ENCODE data around the gene CDNF.

Gene CDNF

GRCh38 chr10:14858338-14858960, 20.6 kb upstream of the CDNF start:
- H3K4me3 Mint-ChIP-seq: no peak overlapping the region

GRCh38 chr10:14855453-14855852, 17.6 kb upstream of the CDNF start:
- Mint-ChIP-seq H3K4me3 (no peak overlapping the region), H3K36me3 (ENCODE audit: low read depth) (peaks cover 36% of the 10 kb centered on the region), H3K27ac (no peak overlapping the region), H3K27me3 (ENCODE audit: low read depth) (no peaks in the 10 kb centered on the region), H3K4me1 (ENCODE audit: low read depth) (peaks cover 3% of the 10 kb centered on the region), H3K9me3 (no peaks in the 10 kb centered on the region)

More at GRCh38 chr10:14858338-14858960, 20.6 kb upstream of the CDNF start:
- Mint-ChIP-seq H3K27ac (no peak overlapping the region), H3K27me3 (ENCODE audit: low read depth) (no peaks in the 10 kb centered on the region), H3K9me3 (no peaks in the 10 kb centered on the region), H3K4me1 (ENCODE audit: low read depth) (peaks cover 3% of the 10 kb centered on the region), H3K36me3 (ENCODE audit: low read depth) (peaks cover 30% of the 10 kb centered on the region)

- H3K4me1 Mint-ChIP-seq (ENCODE audit: low read depth): no peaks in the 10 kb centered on the region
- peaks cover 27% of the 10 kb centered on the region for H3K36me3 Mint-ChIP-seq (ENCODE audit: low read depth)
- no peaks in the 10 kb centered on the region for H3K27me3 Mint-ChIP-seq (ENCODE audit: low read depth)
- H3K27ac Mint-ChIP-seq: no peak overlapping the region
- H3K9me3 Mint-ChIP-seq: no peaks in the 10 kb centered on the region
- H3K4me3 Mint-ChIP-seq: no peak overlapping the region
Measured at GRCh38 chr10:14852236-14852635, 14.4 kb upstream of the CDNF start.

- Mint-ChIP-seq H3K36me3 (ENCODE audit: low read depth) (peaks cover 35% of the 10 kb centered on the region), H3K27ac (no peak overlapping the region), H3K9me3 (no peaks in the 10 kb centered on the region), H3K4me1 (ENCODE audit: low read depth) (peaks cover 18% of the 10 kb centered on the region), H3K4me3 (no peak overlapping the region), H3K27me3 (ENCODE audit: low read depth) (no peaks in the 10 kb centered on the region)
Measured at GRCh38 chr10:14844948-14845347, 7.1 kb upstream of the CDNF start.

GRCh38 chr10:14843327-14843988, 5.6 kb upstream of the CDNF start:
- Mint-ChIP-seq H3K4me1 (ENCODE audit: low read depth) (peaks cover 22% of the 10 kb centered on the region), H3K9me3 (no peaks in the 10 kb centered on the region), H3K27ac (no peak overlapping the region), H3K27me3 (ENCODE audit: low read depth) (no peaks in the 10 kb centered on the region), H3K4me3 (no peak overlapping the region), H3K36me3 (ENCODE audit: low read depth) (peaks cover 35% of the 10 kb centered on the region)

- Mint-ChIP-seq H3K36me3 (ENCODE audit: low read depth) (peaks cover 30% of the 10 kb centered on the region), H3K9me3 (no peaks in the 10 kb centered on the region), H3K27me3 (ENCODE audit: low read depth) (no peaks in the 10 kb centered on the region), H3K4me1 (ENCODE audit: low read depth) (peaks cover 25% of the 10 kb centered on the region), H3K27ac (peak overlapping the region; percentile 24), H3K4me3 (peak overlapping the region; percentile 91)
Measured at GRCh38 chr10:14840178-14840577, 2.3 kb upstream of the CDNF start.

- Mint-ChIP-seq H3K4me3 (peak overlapping the region; percentile 91), H3K36me3 (ENCODE audit: low read depth) (peaks cover 23% of the 10 kb centered on the region), H3K27ac (peak overlapping the region; percentile 79), H3K9me3 (no peaks in the 10 kb centered on the region), H3K27me3 (ENCODE audit: low read depth) (no peaks in the 10 kb centered on the region), H3K4me1 (ENCODE audit: low read depth) (peaks cover 17% of the 10 kb centered on the region)
Measured at GRCh38 chr10:14839305-14839695, 1.5 kb upstream of the CDNF start.

GRCh38 chr10:14838582-14839304, 906 bp upstream of the CDNF start:
- Mint-ChIP-seq H3K27ac (peak overlapping the region; percentile 92), H3K9me3 (no peaks in the 10 kb centered on the region), H3K4me3 (peak overlapping the region; percentile 91), H3K27me3 (ENCODE audit: low read depth) (no peaks in the 10 kb centered on the region), H3K4me1 (ENCODE audit: low read depth) (peaks cover 14% of the 10 kb centered on the region), H3K36me3 (ENCODE audit: low read depth) (peaks cover 20% of the 10 kb centered on the region)

GRCh38 chr10:14837003-14837756, 657 bp downstream of the CDNF start:
- Mint-ChIP-seq H3K36me3 (ENCODE audit: low read depth) (peaks cover 17% of the 10 kb centered on the region), H3K4me1 (ENCODE audit: low read depth) (peaks cover 14% of the 10 kb centered on the region), H3K9me3 (no peaks in the 10 kb centered on the region), H3K27me3 (ENCODE audit: low read depth) (no peaks in the 10 kb centered on the region), H3K27ac (peak overlapping the region; percentile 92), H3K4me3 (peak overlapping the region; percentile 91)

GRCh38 chr10:14836208-14836607, 1.6 kb downstream of the CDNF start:
- no peaks in the 10 kb centered on the region for H3K9me3 Mint-ChIP-seq
- H3K27me3 Mint-ChIP-seq (ENCODE audit: low read depth): no peaks in the 10 kb centered on the region
- H3K4me3 Mint-ChIP-seq: no peak overlapping the region
- H3K4me1 Mint-ChIP-seq (ENCODE audit: low read depth): peaks cover 14% of the 10 kb centered on the region
- H3K27ac Mint-ChIP-seq: no peak overlapping the region
- peaks cover 10% of the 10 kb centered on the region for H3K36me3 Mint-ChIP-seq (ENCODE audit: low read depth)

GRCh38 chr10:14833106-14833505, 4.7 kb downstream of the CDNF start:
- Mint-ChIP-seq H3K4me3 (no peak overlapping the region), H3K36me3 (ENCODE audit: low read depth) (no peaks in the 10 kb centered on the region), H3K27me3 (ENCODE audit: low read depth) (no peaks in the 10 kb centered on the region), H3K4me1 (ENCODE audit: low read depth) (peaks cover 5% of the 10 kb centered on the region), H3K27ac (no peak overlapping the region), H3K9me3 (no peaks in the 10 kb centered on the region)

GRCh38 chr10:14826076-14826829, 11.6 kb downstream of the CDNF start:
- no peaks in the 10 kb centered on the region for H3K9me3 Mint-ChIP-seq
- H3K4me1 Mint-ChIP-seq (ENCODE audit: low read depth): peaks cover 9% of the 10 kb centered on the region
- H3K4me3 Mint-ChIP-seq: no peak overlapping the region
- peak overlapping the region; percentile 14 for H3K27ac Mint-ChIP-seq
- H3K36me3 Mint-ChIP-seq (ENCODE audit: low read depth): no peaks in the 10 kb centered on the region
- H3K27me3 Mint-ChIP-seq (ENCODE audit: low read depth): peaks cover 17% of the 10 kb centered on the region

- peaks cover 17% of the 10 kb centered on the region for H3K27me3 Mint-ChIP-seq (ENCODE audit: low read depth)
- peaks cover 12% of the 10 kb centered on the region for H3K4me1 Mint-ChIP-seq (ENCODE audit: low read depth)
- no peaks in the 10 kb centered on the region for H3K9me3 Mint-ChIP-seq
- H3K4me3 Mint-ChIP-seq: no peak overlapping the region
- no peak overlapping the region for H3K27ac Mint-ChIP-seq
- H3K36me3 Mint-ChIP-seq (ENCODE audit: low read depth): peaks cover 1% of the 10 kb centered on the region
Measured at GRCh38 chr10:14823966-14824365, 13.9 kb downstream of the CDNF start.
